GM12892 (cell line): ENCODE measurements around the gene TXNDC17.

Experiments used
- DNase-seq: peaks from one replicate; pipeline ENCODE4 v3.0.0; 2011; ENCODE audit not compliant: insufficient read length
- FAIRE-seq: peaks from 2 replicates; lab custom pipeline; 2011; peaks lifted over from hg19 to GRCh38; lab: Jason Lieb, UNC
- POLR2A ChIP-seq: IDR thresholded peaks from 2 replicates; pipeline ENCODE4 v1.6.1; 2011; ENCODE audit warnings: low read depth, low read length, control low read depth
- POLR2AphosphoS5 ChIP-seq: IDR thresholded peaks from 2 replicates; pipeline ENCODE4 v1.6.1; 2011; ENCODE audit warnings: low read depth, low read length, control low read depth
- TAF1 ChIP-seq: IDR thresholded peaks from 2 replicates; pipeline ENCODE4 v1.6.1; 2011; ENCODE audit warnings: low read depth, mild to moderate bottlenecking, control low read depth, low read length, borderline replicate concordance

The TXNDC17 gene

GRCh38 chr17:6605142-6605541 lies 35.7 kb upstream of the TXNDC17 start:
- no peak for DNase-seq
- FAIRE-seq = no peak
- TF ChIP-seq POLR2A = no peak
- no peak for TF ChIP-seq POLR2AphosphoS5
- no peak for TF ChIP-seq TAF1

DNA sequence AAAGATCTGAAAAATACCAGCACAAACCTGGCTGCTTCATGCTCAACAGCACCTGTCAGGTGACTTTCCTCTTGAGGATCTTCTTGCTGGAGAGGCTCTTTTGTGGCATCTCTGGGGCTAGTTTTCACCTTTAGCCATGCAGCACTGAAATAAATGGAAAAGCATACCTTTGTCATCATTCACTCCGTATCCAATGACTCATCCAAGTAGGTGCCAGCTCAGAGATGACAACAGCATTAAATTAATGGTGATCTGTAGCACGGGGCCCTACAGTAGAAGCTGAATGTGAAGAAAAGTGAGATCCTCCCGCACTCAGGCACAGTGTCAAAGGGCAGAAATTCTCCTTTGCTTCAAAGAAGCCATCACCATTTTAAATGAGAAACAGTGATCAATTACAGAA lies 32.5 kb upstream of the TXNDC17 start:
- DNase-seq = no peak
- TF ChIP-seq POLR2AphosphoS5 (no peak), TAF1 (no peak)
- no peak for FAIRE-seq

DNA sequence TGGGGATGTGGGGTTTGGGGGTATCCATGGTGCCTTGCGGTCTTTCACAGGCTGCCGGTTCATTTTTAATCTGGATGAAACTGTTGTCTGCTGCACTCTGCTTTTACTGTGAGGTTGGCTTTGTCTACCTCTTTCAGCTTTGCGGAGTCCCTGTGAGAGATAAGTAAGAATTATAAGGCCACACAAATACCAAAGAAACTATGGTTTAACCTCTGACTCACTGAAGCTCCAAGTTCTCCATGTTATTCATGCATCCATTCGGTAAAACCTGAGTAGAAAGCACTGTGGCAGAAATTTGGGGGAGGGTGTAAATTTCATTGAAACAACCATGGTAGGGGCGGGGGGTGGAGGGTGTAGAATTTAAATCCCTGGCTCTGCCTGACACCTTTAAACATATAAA lies 30.8 kb upstream of the TXNDC17 start:
- DNase-seq (no peak), FAIRE-seq (no peak)
- TF ChIP-seq POLR2AphosphoS5 = no peak

DNA sequence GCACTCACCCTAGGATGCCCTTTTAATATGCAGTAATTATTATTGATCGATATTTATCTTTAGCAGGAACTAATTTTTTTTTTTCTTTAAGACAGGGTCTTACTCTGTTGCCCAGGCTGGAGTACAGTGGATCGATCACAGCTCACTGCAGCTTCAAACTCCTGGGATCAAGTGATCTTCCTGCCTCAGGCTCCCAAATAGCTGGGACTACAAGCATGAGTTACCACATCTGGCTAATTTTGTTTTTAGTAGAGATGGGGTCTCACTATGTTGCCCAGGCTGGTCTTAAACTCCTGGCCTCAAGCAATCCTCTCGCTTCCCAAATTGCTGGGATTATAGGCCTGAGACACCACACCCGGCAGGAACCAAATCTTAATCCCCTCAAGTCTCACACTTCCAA lies 29.6 kb upstream of the TXNDC17 start:
- FAIRE-seq = no peak
- no peak for DNase-seq
- TF ChIP-seq POLR2AphosphoS5 (no peak), TAF1 (no peak), POLR2A (no peak)

- TF ChIP-seq POLR2AphosphoS5 (no peak), TAF1 (no peak), POLR2A (no peak)
- FAIRE-seq = no peak
- DNase-seq = no peak
Observed at GRCh38 chr17:6623941-6624340, 16.9 kb upstream of the TXNDC17 start.

DNA sequence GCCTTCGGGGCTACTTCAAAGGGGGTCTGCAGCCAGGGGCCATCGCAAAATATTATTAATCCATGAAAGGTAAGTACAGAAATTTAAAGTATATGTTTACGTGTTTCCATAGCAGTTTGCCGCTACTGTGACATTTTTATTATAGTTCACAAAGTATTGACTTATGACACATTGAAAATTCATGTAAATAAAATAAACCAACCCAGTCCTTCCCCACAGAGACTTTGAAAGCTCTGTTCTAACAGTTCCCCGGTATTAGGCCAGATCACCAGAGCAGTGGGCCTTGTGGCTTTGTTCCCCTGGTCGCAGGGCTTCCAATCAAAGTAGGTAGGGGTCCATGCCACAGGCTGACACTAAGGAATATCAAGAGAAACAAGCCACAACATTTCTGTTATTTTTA lies 14.2 kb upstream of the TXNDC17 start:
- DNase-seq = no peak
- no peak for TF ChIP-seq POLR2AphosphoS5
- TF ChIP-seq POLR2A = no peak
- TF ChIP-seq TAF1 = no peak
- FAIRE-seq = no peak

DNA sequence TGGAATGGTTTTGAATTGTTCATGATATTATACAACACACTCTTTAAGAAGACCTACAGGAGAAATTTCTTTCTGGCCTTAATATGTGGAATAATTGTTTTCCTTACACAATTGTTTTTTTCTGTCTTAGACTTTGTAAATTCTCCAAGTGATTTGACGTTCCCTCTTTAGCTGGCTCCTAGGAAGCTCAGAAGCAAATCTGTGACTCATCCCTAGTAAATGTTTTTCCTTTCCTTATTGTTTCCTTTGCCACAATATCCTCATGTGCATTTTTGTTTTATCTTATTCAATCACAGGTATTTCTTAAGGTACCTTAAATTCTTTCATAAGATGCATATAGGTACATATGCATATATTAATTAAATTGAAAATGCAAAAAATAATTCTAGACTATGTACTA lies 13.8 kb upstream of the TXNDC17 start:
- DNase-seq = no peak
- TF ChIP-seq TAF1 = no peak
- TF ChIP-seq POLR2A = no peak
- TF ChIP-seq POLR2AphosphoS5 = no peak
- no peak for FAIRE-seq

GRCh38 chr17:6630390-6630789 lies 10.5 kb upstream of the TXNDC17 start:
- no peak for DNase-seq
- TF ChIP-seq TAF1 = no peak
- TF ChIP-seq POLR2A = no peak
- no peak for TF ChIP-seq POLR2AphosphoS5
- FAIRE-seq = no peak

DNA sequence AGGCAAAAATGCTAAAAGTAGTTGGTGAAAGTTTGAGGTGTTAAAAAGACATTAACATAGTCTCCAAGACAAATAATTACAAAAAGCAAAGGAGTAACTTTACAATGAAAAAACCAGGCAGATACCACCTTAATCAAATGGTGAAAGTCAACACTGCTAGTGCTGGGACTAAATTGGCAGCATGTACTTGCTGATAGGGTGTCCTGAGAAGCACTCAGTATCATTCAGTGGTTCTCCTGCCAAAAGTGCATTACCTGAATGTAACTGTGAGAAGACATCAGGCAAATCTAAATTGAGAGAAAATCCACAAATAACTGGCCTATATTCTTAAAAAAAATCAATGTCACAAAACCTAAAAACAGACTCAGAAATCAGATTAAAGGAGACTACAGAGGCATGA lies 8.3 kb upstream of the TXNDC17 start:
- no peak for FAIRE-seq
- no peak for DNase-seq
- TF ChIP-seq POLR2A (no peak), TAF1 (no peak), POLR2AphosphoS5 (no peak)

- TF ChIP-seq TAF1 = no peak
- TF ChIP-seq POLR2A = no peak
- TF ChIP-seq POLR2AphosphoS5 = no peak
- FAIRE-seq (no peak), DNase-seq (no peak)
Observed at GRCh38 chr17:6633263-6633662, 7.6 kb upstream of the TXNDC17 start.

DNA sequence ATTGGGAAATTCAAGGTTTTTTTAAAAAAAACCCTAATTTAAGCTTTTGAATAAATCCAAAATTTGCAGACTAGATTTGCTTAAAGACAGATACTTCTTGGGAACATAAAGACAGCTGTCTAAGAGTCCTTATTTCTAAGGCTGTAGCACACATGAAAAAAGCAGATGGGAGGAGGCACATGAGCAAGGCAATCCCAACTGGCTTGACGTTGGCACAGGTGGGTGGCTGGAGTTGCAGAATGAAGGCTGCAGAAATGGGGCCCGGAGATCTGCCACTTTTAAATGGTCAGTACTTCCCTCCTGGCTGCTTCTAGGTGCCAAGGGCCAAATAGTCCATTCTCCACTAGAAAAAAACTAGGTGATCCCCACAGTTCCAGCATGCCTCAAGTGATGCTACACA lies 4.8 kb upstream of the TXNDC17 start:
- FAIRE-seq (no peak), DNase-seq (no peak)
- TF ChIP-seq TAF1 (no peak), POLR2AphosphoS5 (no peak), POLR2A (no peak)

- FAIRE-seq (no peak), DNase-seq (no peak)
- no peak for TF ChIP-seq TAF1
Observed at GRCh38 chr17:6636616-6637457, 4.0 kb upstream of the TXNDC17 start.
